Stimulated activated CD4-positive, alpha-beta T cell treated with anti-CD3 and anti-CD28 coated beads, Interleukin-1b, Interleukin-23, amount 100 ng/mL, for 1 hour (primary cell): ENCODE results near the gene TMEM38B.

Experiments
- DNase-seq, 2 donors: peaks; one replicate each; pipeline ENCODE4 v3.0.0-alpha.2; 2020; ENCODE audit warnings: low read depth in 2 of 2

The TMEM38B gene, protein sequence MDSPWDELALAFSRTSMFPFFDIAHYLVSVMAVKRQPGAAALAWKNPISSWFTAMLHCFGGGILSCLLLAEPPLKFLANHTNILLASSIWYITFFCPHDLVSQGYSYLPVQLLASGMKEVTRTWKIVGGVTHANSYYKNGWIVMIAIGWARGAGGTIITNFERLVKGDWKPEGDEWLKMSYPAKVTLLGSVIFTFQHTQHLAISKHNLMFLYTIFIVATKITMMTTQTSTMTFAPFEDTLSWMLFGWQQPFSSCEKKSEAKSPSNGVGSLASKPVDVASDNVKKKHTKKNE

DNA sequence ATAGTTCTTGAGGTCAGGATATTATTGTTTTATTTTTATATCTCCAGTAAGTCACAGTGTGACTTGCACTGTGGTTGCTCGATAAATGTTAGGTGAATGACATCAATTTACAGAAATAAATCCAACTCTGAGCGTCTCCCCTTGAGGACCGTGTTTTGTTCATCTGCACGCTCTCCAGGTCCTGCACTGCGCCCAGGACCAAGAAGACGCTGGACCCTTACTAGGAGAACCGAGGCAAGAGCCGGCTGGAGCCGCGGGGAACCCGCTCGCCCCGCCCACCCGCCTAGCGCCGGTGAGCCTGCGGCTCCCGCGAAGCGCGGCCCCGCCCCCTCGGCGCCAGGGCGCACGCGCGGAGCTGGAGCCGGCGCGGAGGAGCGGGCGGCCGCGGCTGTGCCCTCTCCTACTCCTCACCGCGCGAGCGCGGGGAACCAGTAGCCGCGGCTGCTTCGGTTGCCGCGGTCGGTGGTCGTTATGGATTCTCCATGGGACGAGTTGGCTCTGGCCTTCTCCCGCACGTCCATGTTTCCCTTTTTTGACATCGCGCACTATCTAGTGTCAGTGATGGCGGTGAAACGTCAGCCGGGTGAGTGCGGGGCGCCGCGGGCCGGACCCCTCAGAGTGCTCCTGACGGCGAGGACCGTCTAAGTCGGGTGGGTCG lies at the start of gene TMEM38B:
Gene TMEM38B (plus strand): TSS at position 352 of the 658 bp plus-strand sequence. CDS start 120 bp downstream, at position 472.
- DNase-seq: peak; percentile 50 to 64

GRCh38 chr9:105646879-105647594 lies 47.3 kb upstream of the TMEM38B start:
- DNase-seq: no peak

- no peak for DNase-seq
These were observed 46.6 kb upstream of the TMEM38B start for GRCh38 chr9:105647595-105648349.

GRCh38 chr9:105651806-105652205 lies 42.5 kb upstream of the TMEM38B start:
- no peak for DNase-seq

GRCh38 chr9:105656131-105656921 lies 38.0 kb upstream of the TMEM38B start:
- DNase-seq: no peak

DNA sequence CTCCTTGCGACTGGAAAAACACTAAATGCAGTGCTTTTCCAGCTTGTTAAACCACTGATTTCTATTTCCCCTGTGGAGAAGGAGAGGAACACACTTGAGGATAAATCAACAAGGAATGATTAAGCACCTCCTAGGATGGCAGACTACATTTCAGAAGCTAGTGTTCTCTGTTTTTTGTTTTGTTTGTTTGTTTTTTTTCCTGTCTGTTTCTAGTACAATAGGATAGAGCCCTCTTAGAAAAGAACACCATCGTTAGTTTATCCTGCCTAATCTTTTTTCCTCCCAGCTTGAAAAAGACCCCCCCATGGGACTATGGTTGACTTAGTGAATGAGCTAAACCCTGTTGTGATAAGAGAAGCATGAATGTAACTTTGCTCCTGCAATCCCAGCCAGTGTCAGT lies 36.0 kb upstream of the TMEM38B start:
- no peak for DNase-seq

DNA sequence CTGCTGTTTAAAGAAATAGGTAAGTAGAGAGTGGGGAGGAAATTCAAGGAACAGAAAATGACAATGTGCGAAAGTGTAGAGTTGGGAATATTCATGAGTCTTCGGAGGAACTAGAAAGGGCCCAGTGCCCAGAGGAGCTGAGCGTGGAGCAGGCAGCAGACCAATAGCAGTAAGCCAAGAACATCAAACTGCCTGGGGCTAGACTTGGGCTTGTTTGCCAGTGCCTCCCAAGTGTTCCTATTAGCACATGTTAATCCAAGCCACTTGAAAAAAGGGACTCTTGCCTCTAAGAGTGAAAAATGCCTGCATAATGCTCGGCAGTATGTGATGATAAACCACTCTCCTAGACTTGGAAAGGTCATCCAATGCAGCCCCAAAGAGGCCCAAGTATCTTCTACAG lies 33.3 kb upstream of the TMEM38B start:
- no peak for DNase-seq

DNA sequence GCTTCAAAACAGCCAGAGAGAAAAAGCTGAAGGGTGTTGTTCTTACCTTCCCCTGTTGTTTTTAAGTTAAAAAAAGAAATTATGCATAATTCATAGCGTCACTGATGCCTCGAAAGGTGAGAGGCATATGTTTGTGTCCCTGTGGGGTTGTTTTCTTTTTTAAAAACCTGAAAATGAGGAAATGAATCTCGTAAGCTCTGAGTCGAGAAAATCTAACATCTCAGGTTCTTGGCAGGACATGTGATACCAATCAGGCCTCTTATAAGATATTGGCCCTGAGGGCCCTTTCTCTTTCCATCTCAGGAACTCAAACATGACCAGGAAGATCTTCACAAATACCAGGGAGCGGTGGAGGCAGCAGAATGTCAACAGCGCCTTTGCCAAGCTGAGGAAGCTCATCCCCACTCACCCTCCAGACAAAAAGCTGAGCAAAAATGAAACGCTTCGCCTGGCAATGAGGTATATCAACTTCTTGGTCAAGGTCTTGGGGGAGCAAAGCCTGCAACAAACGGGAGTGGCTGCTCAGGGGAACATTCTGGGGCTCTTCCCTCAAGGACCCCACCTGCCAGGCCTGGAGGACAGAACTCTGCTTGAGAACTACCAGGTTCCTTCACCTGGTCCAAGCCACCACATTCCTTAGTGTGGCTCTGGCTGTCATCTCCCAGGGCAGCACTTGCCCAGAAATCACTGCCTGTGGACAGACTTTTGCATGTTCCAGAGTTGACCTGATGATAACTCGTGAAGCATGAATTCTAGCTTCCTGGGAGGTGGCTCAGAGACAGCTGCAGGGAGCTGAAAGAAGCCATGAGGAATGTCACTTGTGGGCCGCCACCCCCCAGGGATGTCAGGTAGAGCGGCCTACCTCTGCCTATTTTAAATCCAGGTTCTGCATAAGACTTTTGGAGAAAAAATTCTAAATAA lies 31.9 kb upstream of the TMEM38B start, which contains the start of gene TAL2:
Gene TAL2 (plus strand): TSS at position 274 of the 921 bp plus-strand sequence. CDS start 40 bp downstream, at position 314.
- DNase-seq: no peak

DNA sequence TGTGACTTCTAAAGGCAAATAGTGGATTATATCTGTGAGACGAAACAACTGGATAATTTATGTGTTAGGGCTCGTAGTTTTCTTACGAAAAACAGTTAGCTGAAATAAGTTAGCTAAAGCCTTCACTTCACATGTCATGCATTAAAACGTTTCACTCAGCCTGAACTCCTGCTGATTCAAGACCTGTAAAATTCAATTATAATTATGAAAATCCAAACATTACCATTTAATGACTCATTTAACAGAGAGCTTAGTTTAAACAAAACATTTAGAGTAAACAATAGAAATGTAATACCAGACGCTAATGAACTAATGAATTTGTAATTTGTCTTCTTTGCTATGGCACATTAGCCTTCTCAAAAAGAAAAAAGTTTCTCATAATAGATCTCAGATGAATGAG lies 30.4 kb upstream of the TMEM38B start:
- DNase-seq: no peak

DNA sequence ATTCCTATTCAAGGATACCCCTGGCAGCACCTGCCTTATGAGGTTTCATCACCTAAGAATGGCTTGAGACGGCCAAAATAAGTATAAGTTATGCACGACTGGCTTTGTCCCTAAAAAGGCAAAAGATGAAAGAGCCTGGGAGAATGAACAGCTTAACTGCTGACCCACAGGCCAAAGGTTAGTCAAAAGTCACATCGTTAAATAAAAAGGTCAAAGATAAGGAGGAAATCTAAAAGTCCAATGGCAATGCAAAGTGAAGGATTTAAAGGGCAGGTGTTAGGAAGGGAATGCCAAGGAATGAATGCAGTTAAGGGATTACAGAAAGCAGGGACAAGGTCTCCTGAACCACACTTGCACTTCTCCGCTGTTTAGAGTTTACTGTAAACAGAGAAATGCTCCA lies 26.5 kb upstream of the TMEM38B start:
- no peak for DNase-seq

DNA sequence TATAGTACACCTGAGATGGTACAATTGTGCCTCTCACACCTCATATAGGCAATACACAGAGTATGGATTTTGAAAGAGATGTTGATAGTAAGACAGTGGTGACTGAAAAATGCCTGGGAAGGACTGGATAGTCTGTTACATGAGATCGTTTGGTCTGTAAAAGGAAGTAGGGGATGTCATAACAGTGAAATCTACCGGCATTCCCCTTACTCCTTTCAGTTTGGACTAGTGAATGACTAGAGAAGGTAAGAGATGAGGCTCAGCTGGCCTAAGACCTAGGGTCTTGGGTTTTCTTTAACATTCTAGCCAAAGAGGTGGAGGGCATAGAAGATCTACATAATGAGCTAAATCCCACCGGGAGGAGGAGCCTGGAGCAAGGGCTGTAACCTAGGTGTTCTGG lies 24.0 kb upstream of the TMEM38B start:
- no peak for DNase-seq

- DNase-seq: no peak
These were observed 23.6 kb upstream of the TMEM38B start for GRCh38 chr9:105670775-105671174.

DNA sequence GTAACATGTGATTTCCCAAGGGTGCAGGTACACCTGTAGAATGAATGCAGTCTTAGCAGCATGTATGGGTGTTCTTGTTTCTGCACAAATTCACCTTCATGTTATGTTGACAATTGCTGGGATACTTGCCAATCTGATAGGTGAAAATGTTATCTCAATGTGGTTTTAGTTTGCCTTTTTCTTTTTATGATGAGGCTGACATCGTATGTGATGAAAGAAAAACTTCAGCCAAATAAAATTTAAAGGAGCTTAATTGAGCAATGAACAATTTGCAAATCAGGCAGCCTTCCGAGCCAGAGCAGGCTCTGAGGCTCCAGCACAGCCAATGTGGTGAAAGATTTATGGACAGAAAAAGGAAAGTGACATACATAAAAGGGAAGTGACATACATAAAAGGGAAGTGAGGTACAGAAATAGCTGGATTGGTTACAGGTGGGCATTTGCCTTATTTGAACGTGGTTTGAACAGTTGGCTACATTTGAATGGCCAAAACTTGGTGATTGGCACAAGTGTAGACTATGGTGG lies 21.6 kb upstream of the TMEM38B start:
- no peak for DNase-seq

DNA sequence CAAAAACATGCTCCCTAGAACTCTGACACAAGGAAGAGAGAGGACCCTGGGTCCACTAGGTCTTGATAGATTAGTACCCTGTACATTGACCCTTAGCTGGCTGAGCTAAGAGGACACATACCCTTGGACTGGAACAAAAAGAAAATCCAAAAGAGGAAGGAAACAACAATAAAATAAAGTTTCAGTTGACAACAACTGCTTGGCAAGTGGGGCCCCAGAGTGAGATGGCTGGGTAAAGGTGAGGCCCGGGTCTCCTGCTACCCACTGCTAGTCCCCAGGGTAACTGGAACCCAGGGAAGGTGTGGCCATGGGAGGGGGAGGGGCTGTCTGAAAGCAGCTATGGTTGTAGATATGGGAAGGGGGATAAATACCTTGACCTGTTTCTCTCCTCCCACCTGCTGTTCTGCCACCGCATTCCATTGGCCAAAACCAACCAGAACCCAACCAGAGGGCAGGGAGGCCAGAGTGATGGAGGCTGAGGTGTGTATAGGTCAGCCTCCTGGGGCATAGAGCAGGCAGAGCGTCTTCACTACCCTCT lies 20.4 kb upstream of the TMEM38B start:
- DNase-seq: no peak

GRCh38 chr9:105676351-105676923 lies 17.9 kb upstream of the TMEM38B start:
- DNase-seq: no peak

- no peak for DNase-seq
These were observed 16.2 kb upstream of the TMEM38B start for GRCh38 chr9:105678163-105678562.

GRCh38 chr9:105678781-105679180 lies 15.6 kb upstream of the TMEM38B start:
- no peak for DNase-seq

- DNase-seq: no peak
These were observed 14.9 kb upstream of the TMEM38B start for GRCh38 chr9:105679257-105680022.
